Erythroblast (primary cell): ENCODE measurements around the gene CCR1.

Experiments used
- DNase-seq, 2 experiments: peaks; one replicate each; lab custom pipeline; 2025; lab: John Stamatoyannopoulos, UW
- GATA1 ChIP-seq: IDR thresholded peaks from 2 replicates; pipeline ENCODE4 v1.6.1; 2011; ENCODE audit warnings: low read depth, mild to moderate bottlenecking, control low read depth, low read length, moderate library complexity
- POLR2A ChIP-seq: IDR thresholded peaks from 2 replicates; pipeline ENCODE4 v1.6.1; 2011; ENCODE audit warnings: mild to moderate bottlenecking, low read length

The CCR1 gene

GRCh38 chr3:46200211-46200610 lies 7.9 kb downstream of the CCR1 start:
- TF ChIP-seq POLR2A (no peak), GATA1 (no peak)
- no peak for DNase-seq

GRCh38 chr3:46196261-46196957 lies 11.7 kb downstream of the CCR1 start:
- TF ChIP-seq POLR2A (no peak), GATA1 (no peak)

GRCh38 chr3:46194868-46195553 lies 13.1 kb downstream of the CCR1 start:
- TF ChIP-seq GATA1: no peak
- DNase-seq: no peak

More at GRCh38 chr3:46196261-46196957, 11.7 kb downstream of the CCR1 start:
- DNase-seq: no peak

- TF ChIP-seq POLR2A (no peak), GATA1 (no peak)
- no peak for DNase-seq
Observed at GRCh38 chr3:46193436-46193835, 14.7 kb downstream of the CCR1 start.

GRCh38 chr3:46192939-46193338 lies 15.2 kb downstream of the CCR1 start:
- TF ChIP-seq POLR2A (no peak), GATA1 (no peak)
- DNase-seq: no peak

GRCh38 chr3:46191730-46192129 lies 16.4 kb downstream of the CCR1 start:
- no peak for TF ChIP-seq POLR2A
- no peak for TF ChIP-seq GATA1
- DNase-seq: no peak

- DNase-seq: no peak
- TF ChIP-seq POLR2A: no peak
Observed at GRCh38 chr3:46188708-46189107, 19.4 kb downstream of the CCR1 start.

- no peak for DNase-seq
Observed at GRCh38 chr3:46187876-46188275, 20.2 kb downstream of the CCR1 start.

GRCh38 chr3:46187341-46187700 lies 20.8 kb downstream of the CCR1 start:
- TF ChIP-seq GATA1 (no peak), POLR2A (no peak)
- DNase-seq: no peak

More at GRCh38 chr3:46187876-46188275, 20.2 kb downstream of the CCR1 start:
- TF ChIP-seq POLR2A (no peak), GATA1 (no peak)

GRCh38 chr3:46186471-46187340 lies 21.4 kb downstream of the CCR1 start:
- DNase-seq: no peak
- TF ChIP-seq POLR2A (no peak), GATA1 (no peak)

- TF ChIP-seq GATA1: no peak
- TF ChIP-seq POLR2A: no peak
- no peak for DNase-seq
Observed at GRCh38 chr3:46184469-46184868, 23.6 kb downstream of the CCR1 start.

GRCh38 chr3:46183330-46183729 lies 24.8 kb downstream of the CCR1 start:
- TF ChIP-seq GATA1 (no peak), POLR2A (no peak)
- DNase-seq: no peak

- no peak for DNase-seq
- TF ChIP-seq POLR2A: no peak
- TF ChIP-seq GATA1: no peak
Observed at GRCh38 chr3:46168583-46169345, 39.3 kb downstream of the CCR1 start.
